Spleen (tissue), 7 donors: ENCODE data around the gene CALHM2.

Experiments
- CTCF ChIP-seq, 11 experiments: fragments of 200-600 bp in 7 of 11; fragments of 450-650 bp in 4 of 11; sonication (generic) in 4 of 11; IDR thresholded peaks in 8 of 11; conservative IDR thresholded peaks in 3 of 11; 1 replicate in 7 of 11; 2 replicates in 4 of 11; pipeline versions ENCODE4 v1.4.0 to v1.8.0; 2016 to 2021; ENCODE audit warnings: antibody characterized with exemption in 11 of 11, inconsistent platforms in 4 of 11, mild to moderate bottlenecking in 1 of 11
- POLR2AphosphoS5 ChIP-seq, 3 donors: sonication (generic); formaldehyde crosslinking; IDR thresholded peaks; one replicate each; pipeline ENCODE4 v1.5.1; 2017; ENCODE audit warnings: antibody characterized with exemption in 3 of 3
- donor health status: DM: no; HTN: no; CAD: no; lungs with moderate emphysema.
- donor health status: DM: no; HTN: no; CAD: no.
- donor health status: DM: no; HTN: no; CAD: no.

GRCh38 chr10:103495321-103495720, 43.2 kb upstream of the CALHM2 start:
- TF ChIP-seq POLR2AphosphoS5 (IDR thresholded peaks at IDR 0.05), result no peak
- no peak for TF ChIP-seq CTCF (IDR thresholded peaks at IDR 0.05 in 8 of 11, conservative IDR thresholded peaks at IDR 0.05 in 3 of 11)
